ENCODE data around the gene NRIP3. TPM values are rescaled to one million over a fixed set of nuclear protein-coding genes. Genes with fewer than 3 reads are reported as not detected.

Gene NRIP3
- total RNA-seq, 2 experiments from 2014 or later: not detected

DNA sequence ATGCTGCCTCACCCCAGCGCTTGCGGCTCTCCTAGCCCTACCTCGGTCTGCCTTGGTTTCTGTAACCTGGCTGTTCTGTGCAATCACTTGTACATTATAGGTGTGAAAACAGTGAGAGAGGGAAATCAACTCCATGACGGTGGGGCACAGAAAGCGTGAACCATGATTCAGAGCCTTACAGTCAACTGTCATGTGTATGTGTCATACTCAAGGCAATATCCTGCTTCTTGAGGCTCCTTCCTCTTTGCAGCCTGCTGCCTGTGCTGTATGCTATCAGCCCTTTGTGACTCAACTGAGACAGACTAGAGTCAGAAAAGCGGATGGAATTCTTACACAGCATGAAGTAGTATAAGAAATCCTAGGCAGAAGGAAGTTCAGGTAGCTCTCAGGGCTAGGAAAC, 2.1 kb downstream of the NRIP3 start:
- H3K9me2 ChIP-seq (ENCODE audit: insufficient read depth, low read length): no peaks in the 10 kb centered on the region
- H3K36me3 ChIP-seq (ENCODE audit: insufficient read depth, low read length): no peaks in the 10 kb centered on the region
- CTCF ChIA-PET (ENCODE audit: unreplicated experiment): no interaction called here
- H3K79me2 ChIP-seq (ENCODE audit: insufficient read depth, low read depth, low read length): no peaks in the 10 kb centered on the region
- no peaks in the 10 kb centered on the region for H4K20me1 ChIP-seq (ENCODE audit: insufficient read depth, low read length)
- no peak overlapping the region for H3K4me2 ChIP-seq (ENCODE audit: low read length)
- no peak overlapping the region for H3K4me3 ChIP-seq (ENCODE audit: low read depth, low read length, poor library complexity, severe bottlenecking)
- H2AFZ ChIP-seq (ENCODE audit: low read length): no peak overlapping the region
- DNase-seq (ENCODE audit: low spot score): no peak
- H3K4me1 ChIP-seq (ENCODE audit: insufficient read depth, low read length, poor library complexity, severe bottlenecking): no peaks in the 10 kb centered on the region
- H3K27ac ChIP-seq (ENCODE audit: low read depth, low read length, poor library complexity, severe bottlenecking): no peak overlapping the region
- intact Hi-C loops (cut with micrococcal nuclease; ENCODE audit: unreplicated experiment): no loop called here
- POLR2A ChIA-PET: no interaction called here
- BruUV-seq (replicated peaks): no TSS peak
- TF ChIP-seq, protein P1, sequence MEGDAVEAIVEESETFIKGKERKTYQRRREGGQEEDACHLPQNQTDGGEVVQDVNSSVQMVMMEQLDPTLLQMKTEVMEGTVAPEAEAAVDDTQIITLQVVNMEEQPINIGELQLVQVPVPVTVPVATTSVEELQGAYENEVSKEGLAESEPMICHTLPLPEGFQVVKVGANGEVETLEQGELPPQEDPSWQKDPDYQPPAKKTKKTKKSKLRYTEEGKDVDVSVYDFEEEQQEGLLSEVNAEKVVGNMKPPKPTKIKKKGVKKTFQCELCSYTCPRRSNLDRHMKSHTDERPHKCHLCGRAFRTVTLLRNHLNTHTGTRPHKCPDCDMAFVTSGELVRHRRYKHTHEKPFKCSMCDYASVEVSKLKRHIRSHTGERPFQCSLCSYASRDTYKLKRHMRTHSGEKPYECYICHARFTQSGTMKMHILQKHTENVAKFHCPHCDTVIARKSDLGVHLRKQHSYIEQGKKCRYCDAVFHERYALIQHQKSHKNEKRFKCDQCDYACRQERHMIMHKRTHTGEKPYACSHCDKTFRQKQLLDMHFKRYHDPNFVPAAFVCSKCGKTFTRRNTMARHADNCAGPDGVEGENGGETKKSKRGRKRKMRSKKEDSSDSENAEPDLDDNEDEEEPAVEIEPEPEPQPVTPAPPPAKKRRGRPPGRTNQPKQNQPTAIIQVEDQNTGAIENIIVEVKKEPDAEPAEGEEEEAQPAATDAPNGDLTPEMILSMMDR (conservative IDR thresholded peaks at IDR 0.05; ENCODE audit: low read length): no peak
- no peak for TF ChIP-seq EZH2phosphoT487 (IDR thresholded peaks at IDR 0.05; ENCODE audit: borderline replicate concordance, low read depth, low read length)
- no peaks in the 10 kb centered on the region for H3K9me3 ChIP-seq (ENCODE audit: low read length)

DNA sequence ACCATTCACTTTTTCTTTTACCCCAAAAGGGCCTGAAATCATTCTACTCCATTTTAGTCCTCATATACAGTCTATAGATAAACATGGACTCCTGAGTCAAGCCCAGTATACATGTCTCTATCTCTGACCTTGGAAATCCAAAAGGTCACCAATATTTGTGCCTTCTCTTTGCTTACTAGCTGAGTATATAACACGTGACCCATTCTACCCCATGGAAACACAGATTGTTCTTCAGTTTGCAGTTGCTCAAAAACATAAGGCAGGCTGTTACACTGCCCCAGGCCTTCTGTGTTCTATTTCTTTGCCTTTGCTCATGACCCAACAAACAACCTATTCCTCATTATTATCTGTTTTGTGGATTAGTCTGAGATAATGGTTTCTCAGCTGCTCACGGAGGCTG, 5.8 kb downstream of the NRIP3 start:
- Histone ChIP-seq H3K27ac (ENCODE audit: low read depth, low read length, poor library complexity, severe bottlenecking) (no peak overlapping the region), H3K79me2 (ENCODE audit: insufficient read depth, low read depth, low read length) (no peaks in the 10 kb centered on the region), H3K9me3 (ENCODE audit: low read length) (no peaks in the 10 kb centered on the region), H3K9me2 (ENCODE audit: insufficient read depth, low read length) (no peaks in the 10 kb centered on the region), H3K4me3 (ENCODE audit: low read depth, low read length, poor library complexity, severe bottlenecking) (no peak overlapping the region), H2AFZ (ENCODE audit: low read length) (no peak overlapping the region), H3K4me2 (ENCODE audit: low read length) (no peak overlapping the region), H3K4me1 (ENCODE audit: insufficient read depth, low read length, poor library complexity, severe bottlenecking) (no peaks in the 10 kb centered on the region), H4K20me1 (ENCODE audit: insufficient read depth, low read length) (no peaks in the 10 kb centered on the region), H3K36me3 (ENCODE audit: insufficient read depth, low read length) (no peaks in the 10 kb centered on the region)
- ChIA-PET POLR2A (interaction anchor here (0.7 kb wide), 1 partner anchor 296 kb away, joined by 3 read pairs; no protein-coding TSS in a partner anchor), CTCF (ENCODE audit: unreplicated experiment) (interaction anchor here (0.9 kb wide), 1 partner anchor 8 kb away, joined by 3 read pairs; no protein-coding TSS in a partner anchor)
- intact Hi-C loops (cut with micrococcal nuclease; ENCODE audit: unreplicated experiment): no loop called here
- BruUV-seq (replicated peaks): no TSS peak
- DNase-seq (ENCODE audit: low spot score): no peak
- TF ChIP-seq, protein P1 (conservative IDR thresholded peaks at IDR 0.05; ENCODE audit: low read length): no peak
- no peak for TF ChIP-seq EZH2phosphoT487 (IDR thresholded peaks at IDR 0.05; ENCODE audit: borderline replicate concordance, low read depth, low read length)

- Histone ChIP-seq H2AFZ (ENCODE audit: low read length) (no peak overlapping the region), H3K79me2 (ENCODE audit: insufficient read depth, low read depth, low read length) (no peaks in the 10 kb centered on the region), H3K4me2 (ENCODE audit: low read length) (no peak overlapping the region), H3K4me3 (ENCODE audit: low read depth, low read length, poor library complexity, severe bottlenecking) (no peak overlapping the region), H4K20me1 (ENCODE audit: insufficient read depth, low read length) (no peaks in the 10 kb centered on the region), H3K9me2 (ENCODE audit: insufficient read depth, low read length) (no peaks in the 10 kb centered on the region), H3K4me1 (ENCODE audit: insufficient read depth, low read length, poor library complexity, severe bottlenecking) (no peaks in the 10 kb centered on the region), H3K27ac (ENCODE audit: low read depth, low read length, poor library complexity, severe bottlenecking) (no peak overlapping the region), H3K36me3 (ENCODE audit: insufficient read depth, low read length) (no peaks in the 10 kb centered on the region), H3K9me3 (ENCODE audit: low read length) (no peaks in the 10 kb centered on the region)
- CTCF ChIA-PET (ENCODE audit: unreplicated experiment): interaction anchor here (0.9 kb wide), 1 partner anchor 8 kb away, joined by 3 read pairs; no protein-coding TSS in a partner anchor
- intact Hi-C loops (cut with micrococcal nuclease; ENCODE audit: unreplicated experiment): no loop called here
- POLR2A ChIA-PET: interaction anchor here (0.6 to 0.7 kb wide), 3 partner anchors 27 to 1492 kb away, joined by 3 to 5 read pairs (median 3); no protein-coding TSS in a partner anchor
- DNase-seq (ENCODE audit: low spot score): no peak
- no peak for TF ChIP-seq EZH2phosphoT487 (IDR thresholded peaks at IDR 0.05; ENCODE audit: borderline replicate concordance, low read depth, low read length)
- BruUV-seq (replicated peaks): no TSS peak
Observed at GRCh38 chr11:8997451-8997850, 6.3 kb downstream of the NRIP3 start.
